Esophagus muscularis mucosa (tissue), 3 donors: ENCODE measurements around the gene AGER.

Experiments used
- POLR2A ChIP-seq: fragments of 450-650 bp; IDR thresholded peaks from one replicate; pipeline ENCODE4 v1.6.1; 2017; ENCODE audit warnings: antibody characterized with exemption, moderate library complexity, mild to moderate bottlenecking, low read depth
- TF ChIP-seq, protein P1 (sequence below), 3 experiments: fragments of 200-600 bp in 2 of 3; fragments of 450-650 bp in 1 of 3; sonication (generic) in 2 of 3; IDR thresholded peaks; one replicate each; pipeline ENCODE4 v1.5.1; 2017 to 2019; ENCODE audit warnings: antibody characterized with exemption in 3 of 3, mild to moderate bottlenecking in 2 of 3, moderate library complexity in 1 of 3

DNA sequence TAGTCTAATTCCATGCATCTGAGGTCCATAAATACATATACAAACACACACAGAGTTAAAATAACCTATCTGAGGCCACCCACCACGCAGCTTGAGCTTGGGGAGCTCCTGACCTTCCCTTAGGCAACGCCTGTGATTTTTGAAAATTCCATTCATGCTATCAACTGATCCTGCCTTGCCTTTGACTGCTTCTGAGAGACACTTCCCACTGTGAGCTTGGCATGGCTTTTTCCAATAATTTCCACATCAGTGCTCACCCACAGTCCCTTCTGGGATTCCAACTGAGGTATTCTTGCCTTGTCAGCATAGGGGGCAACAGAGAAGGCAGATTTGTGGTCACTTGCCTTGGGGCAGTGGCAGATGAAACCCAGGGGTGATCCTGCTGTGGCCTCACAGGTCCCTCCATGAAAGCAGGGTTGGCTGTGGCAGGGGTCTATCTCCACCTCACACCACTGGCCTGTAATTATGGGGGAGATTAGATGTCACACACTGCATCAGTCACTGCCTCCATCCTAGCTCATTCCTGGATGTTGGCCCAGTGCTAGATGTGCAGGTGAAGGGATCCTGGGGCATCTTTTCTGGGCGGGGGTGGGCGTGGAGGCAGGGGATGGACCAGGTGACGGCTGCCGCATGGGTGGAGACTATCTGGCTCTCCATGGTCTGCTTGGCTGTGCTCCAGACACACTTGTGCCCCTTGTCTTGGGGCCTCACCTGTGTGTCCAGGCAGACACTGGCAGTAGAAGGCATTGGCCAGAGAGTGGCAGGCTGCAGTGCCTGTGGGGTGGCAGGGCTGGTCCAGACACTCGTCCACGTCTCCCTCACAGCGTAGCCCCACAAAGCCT, 19.6 kb upstream of the AGER start:
- TF ChIP-seq, protein P1, sequence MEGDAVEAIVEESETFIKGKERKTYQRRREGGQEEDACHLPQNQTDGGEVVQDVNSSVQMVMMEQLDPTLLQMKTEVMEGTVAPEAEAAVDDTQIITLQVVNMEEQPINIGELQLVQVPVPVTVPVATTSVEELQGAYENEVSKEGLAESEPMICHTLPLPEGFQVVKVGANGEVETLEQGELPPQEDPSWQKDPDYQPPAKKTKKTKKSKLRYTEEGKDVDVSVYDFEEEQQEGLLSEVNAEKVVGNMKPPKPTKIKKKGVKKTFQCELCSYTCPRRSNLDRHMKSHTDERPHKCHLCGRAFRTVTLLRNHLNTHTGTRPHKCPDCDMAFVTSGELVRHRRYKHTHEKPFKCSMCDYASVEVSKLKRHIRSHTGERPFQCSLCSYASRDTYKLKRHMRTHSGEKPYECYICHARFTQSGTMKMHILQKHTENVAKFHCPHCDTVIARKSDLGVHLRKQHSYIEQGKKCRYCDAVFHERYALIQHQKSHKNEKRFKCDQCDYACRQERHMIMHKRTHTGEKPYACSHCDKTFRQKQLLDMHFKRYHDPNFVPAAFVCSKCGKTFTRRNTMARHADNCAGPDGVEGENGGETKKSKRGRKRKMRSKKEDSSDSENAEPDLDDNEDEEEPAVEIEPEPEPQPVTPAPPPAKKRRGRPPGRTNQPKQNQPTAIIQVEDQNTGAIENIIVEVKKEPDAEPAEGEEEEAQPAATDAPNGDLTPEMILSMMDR (IDR thresholded peaks at IDR 0.05) = no peak
- TF ChIP-seq POLR2A = no peak
